Left kidney (tissue), 2 donors: ENCODE measurements around the gene AMELX. TPM values are rescaled to one million over a fixed set of nuclear protein-coding genes. Genes with fewer than 3 reads are reported as not detected.

Source experiments
- DNase-seq: peaks from one replicate; pipeline ENCODE4 v3.0.0-alpha.2; 2013
- polyA plus RNA-seq: library from polyadenylated mRNA; unstranded; fragments of 120-200 nt; gene quantifications from one replicate; pipeline ENCODE4 v1.2.1, GENCODE V29; 2013; ENCODE audit not compliant: insufficient read length

The AMELX gene
- polyA plus RNA-seq, 1 donor = not detected

DNA sequence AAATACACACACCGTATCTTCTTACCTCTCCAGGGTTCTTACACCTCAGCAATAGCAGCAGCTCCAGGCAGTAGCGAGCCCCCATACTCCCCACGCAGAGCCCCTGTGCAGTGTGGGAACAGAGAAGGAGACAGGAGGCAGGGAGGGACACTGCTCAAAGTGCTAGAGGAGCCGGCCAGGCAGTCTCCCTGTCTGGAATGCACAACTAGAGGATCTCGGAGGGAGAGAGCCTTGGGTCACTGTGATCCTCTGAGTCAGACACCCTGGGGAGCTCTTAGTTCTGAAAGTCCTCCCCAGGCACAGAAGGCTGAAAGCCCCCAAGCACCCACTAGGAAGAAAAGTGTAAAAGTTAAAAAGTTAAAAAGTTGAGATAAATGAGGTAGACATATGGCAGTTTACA, 16.0 kb downstream of the AMELX start:
- DNase-seq = no peak

DNA sequence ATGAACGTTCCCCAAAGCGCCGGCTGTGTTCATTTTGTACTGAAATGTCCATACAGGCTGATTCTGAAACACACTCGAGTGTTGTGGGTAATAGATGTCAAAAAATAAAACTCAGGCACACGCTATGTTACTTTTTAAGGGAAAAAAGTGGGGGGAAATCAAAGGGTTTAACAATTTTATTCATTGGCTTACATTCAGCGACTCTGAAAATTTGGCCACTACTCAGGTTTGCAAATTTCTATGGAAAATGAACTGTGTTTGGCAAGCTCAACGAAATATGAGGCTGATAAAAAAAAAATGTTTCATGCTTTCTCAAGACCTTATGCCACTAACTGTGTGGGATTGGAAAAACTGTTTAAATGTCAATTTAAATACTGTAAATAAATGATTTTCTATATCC, 18.5 kb downstream of the AMELX start:
- DNase-seq = no peak

GRCh38 chrX:11319806-11320520, 26.8 kb downstream of the AMELX start:
- no peak for DNase-seq

GRCh38 chrX:11321986-11322385, 28.8 kb downstream of the AMELX start:
- no peak for DNase-seq

- no peak for DNase-seq
Observed at GRCh38 chrX:11328134-11328533, 34.9 kb downstream of the AMELX start.

DNA sequence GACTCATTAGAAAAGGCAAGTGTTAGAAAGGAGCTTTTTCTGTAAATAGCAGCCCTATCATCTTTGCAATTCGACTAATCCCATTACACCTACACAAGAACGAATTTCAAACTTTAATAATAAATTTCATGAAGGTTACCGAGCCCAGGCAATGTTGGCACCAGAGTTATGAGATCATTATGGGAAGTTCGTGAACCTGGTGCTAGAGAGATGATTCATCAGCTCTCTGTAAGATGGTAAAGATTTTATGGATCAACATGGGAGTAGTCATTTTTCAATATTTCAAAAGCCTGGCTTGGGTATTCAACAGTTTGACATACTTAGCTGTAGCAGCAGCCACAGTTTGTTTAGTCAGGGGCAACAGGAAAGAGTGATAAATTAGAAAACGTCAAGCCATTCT, 35.8 kb downstream of the AMELX start:
- DNase-seq = no peak

DNA sequence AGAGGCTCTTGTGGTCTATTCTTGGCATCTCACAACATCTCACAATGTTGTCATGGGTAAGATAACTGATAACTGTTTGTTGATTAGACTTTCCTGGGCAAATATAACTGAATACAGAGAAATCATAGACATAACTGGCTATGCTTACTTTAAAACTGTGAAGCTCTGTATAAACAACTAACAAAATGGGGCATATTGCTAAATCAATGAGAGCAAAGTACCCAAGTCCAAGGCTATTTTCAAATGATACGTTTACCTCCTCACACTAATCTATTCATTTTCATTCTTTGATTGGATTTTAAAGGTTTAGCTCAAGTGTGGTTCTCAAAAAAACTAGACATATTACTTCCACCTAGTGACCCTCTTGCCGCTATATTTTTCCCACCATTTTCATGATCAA, 38.6 kb downstream of the AMELX start:
- no peak for DNase-seq

- no peak for DNase-seq
Observed at GRCh38 chrX:11334165-11334564, 41.0 kb downstream of the AMELX start.

DNA sequence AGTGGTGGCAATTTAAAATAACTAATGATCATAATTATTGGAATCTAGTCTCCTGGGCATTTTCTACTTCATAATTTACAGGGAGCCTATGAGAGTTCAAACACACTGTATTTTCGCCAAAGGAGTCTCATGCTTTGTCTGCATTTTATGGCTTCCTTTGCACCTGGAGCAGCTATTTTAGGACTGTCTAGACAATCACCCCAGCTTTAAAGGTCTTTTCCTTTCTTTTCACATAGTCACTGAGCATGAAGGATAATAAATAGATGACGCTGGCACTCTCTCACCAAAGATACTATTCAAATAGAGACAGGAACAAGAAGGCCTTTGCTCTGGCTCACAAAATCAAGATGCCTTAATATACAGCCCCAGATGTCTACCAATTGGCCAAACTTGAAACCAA, 43.0 kb downstream of the AMELX start:
- no peak for DNase-seq

DNA sequence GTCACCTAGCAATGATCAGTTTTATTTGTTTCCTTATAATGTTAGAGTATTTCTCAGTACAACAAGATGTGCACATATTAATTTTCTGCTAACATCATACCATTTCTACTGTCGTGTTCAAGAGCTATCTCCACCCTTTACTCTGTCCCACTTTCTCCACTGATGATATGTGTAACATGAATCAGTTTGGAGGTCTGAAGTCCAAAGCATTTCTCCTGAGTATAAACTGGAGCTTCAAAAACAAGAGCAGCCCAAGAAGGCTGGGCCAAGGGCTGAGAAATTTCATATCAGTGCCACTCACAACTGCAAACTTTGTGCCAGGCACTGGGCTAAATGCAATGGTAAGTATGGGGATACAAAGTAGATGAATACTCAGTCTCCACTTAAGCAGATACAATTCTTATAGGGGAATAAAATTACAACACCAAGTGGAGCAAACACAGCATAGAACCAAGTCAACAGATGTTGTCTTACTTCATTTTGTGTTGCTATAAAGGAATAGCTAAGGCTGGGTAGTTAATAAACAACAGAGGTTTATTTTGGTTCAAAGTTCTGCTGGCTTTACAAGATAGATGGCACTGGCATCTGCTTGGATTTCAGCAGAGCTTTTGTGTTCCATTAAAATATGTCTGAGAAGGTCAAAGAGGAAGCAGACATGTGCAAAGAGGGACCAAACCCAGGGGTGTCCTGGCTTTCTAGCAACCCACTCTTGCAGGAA, 44.2 kb downstream of the AMELX start:
- no peak for DNase-seq

DNA sequence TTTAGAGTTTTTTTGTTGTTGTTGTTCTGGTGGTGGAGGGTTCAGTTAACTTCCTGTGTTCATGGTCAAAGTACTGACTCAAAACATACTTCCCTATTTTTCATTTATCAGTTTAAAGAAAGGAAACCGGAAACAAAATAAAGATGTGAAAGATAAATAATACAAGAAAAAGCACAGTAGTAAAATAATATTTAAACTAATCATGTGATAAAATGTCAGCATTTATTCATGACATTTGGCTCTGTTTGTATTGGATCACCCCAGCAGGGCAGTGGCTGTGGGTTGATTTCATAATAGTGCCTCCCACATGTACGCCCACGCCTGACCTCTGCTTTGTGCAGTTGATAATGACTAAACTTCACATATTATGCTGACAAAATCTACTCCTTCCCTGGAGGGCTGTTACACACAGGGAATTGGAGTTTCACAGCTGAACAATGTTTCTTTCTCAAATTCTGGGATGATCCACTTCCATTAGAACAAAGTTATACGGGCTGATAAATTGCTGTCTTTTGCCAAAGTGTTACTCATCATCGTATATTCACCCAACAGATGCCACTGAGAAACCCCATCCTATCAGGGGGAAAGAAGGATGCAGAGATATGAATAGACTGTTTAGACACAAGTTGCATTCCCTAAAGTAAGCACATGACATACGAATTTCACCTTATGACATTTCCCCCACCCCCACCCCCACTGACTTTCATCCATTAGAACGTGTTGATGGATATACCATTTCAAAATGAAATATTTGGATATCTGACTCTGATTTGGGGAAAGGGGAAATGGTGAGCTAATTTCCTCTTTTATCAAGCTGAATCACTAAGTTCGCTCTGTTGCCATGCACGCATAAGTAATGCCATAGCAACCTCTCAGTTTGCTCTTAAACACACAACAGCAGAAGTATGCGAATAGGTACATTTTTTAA, 48.3 kb downstream of the AMELX start:
- no peak for DNase-seq

DNA sequence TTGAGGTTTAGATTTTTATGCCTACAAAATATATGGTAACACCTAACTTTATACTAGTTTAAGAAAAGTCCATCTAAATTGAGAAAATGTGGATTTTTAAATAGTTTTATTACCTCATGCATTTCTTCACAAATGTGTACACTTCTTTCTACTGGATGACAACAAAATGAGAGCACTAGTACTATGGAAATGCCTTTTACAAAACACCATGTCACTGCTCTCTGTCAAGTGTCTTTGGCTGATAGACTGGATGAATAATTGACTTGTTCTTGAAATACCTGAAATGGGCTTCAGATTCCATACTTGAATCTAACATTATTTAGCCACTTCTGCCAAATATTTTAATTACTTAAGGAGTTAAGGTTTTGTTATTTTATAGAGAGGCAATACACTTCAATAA, 49.5 kb downstream of the AMELX start:
- no peak for DNase-seq

GRCh38 chrX:11346121-11346682, 53.0 kb downstream of the AMELX start:
- no peak for DNase-seq

DNA sequence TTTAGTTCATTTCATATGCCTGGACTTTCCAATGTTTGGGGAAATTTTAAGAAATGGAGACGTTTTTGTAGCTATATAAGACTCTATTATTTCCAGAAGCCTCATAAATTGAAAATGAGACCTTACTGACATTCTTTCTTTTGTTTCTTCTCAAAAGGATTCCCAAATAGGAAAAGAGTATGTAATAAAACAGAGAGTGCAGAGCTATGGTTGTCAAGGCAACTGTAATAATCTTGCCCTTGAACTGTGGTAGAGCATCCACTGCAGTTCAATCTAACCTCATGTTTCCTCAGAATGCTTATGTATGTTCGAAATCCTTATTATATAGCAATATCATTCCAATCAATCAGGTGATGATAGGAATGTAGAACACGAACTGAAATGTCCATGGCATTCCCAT, 54.1 kb downstream of the AMELX start:
- no peak for DNase-seq

DNA sequence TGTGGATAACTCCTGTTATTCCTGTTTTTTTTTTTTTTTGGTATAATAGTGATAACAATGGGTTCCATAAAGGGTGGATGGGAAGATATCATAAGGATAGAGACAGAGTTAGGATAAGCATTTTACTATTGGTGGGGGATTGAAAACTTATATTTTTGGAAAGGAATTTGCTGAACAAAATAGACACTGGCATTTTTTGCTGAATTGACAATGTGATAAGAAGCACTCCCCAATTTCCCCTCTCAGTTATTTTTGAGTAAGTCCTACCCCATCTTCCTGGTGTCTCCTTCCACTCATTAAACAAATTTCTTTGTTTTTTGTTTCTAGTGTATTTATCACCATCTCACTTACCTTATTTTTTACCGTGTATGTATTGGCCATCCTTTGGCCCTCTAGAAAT, 55.8 kb downstream of the AMELX start:
- no peak for DNase-seq

DNA sequence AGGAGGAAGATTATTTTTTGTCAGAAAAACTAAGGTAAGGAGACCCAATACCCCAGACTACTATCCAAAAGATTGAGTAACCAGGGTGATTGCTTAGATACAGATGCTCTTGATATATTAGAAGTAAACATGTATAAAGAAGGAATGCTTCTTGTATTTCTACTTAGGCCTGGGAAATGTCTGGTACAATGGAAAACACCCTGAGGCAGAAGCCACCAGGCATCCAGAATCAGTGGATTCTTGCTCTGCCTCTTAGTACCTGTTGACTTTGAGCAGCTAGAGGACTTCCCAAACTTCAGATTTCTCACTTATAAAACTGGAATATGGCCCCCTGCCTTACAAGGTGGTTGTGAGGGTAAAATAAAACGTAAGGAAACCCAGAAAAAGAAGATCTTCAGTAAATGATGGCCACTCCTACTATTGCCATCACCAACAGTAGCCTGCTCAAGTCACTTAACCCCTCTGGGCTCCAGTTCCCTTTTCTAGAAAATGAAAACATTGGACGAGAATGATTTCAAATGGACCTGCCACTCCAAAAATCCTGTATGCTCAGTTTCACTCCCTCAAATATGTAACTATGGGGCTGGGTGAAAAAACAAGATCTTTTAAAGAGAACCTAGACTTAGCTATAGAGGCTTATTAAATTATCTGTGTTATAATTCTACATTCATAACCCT, 56.6 kb downstream of the AMELX start:
- DNase-seq = no peak

Other genes starting within 250 kb of the AMELX start
- 26.4 TPM for gene HCCS, start 182.1 kb upstream of the AMELX start, polyA plus RNA-seq